ENCODE measurements around the gene SLC3A2. TPM values are rescaled to one million over a fixed set of nuclear protein-coding genes. Genes with fewer than 3 reads are reported as not detected.
"Not testable (repeated sequence)": the region's sequence is repeated elsewhere in the genome, so short reads cannot be mapped to it uniquely, and the experiment has no call there.

The SLC3A2 gene
- total and polyA plus RNA-seq, 4 donors, result 34.3 to 59.5 (median 51.0) TPM

GRCh38 chr11:62933285-62933684 lies 52.6 kb downstream of the SLC3A2 start:
- H3K27me3 ChIP-seq (ENCODE audit: control insufficient read depth in 4 of 4, insufficient read depth in 4 of 4, low read length in 3 of 4), result peaks cover 0 to 3% (median 0%) of the 10 kb centered on the region in 4 donors
- TF ChIP-seq EGR1 (IDR thresholded peaks at IDR 0.05; ENCODE audit: low read depth in 2 of 2) (no peak), SP1 (IDR thresholded peaks at IDR 0.05) (no peak), HNF4G (IDR thresholded peaks at IDR 0.05) (no peak), HNF4A (conservative IDR thresholded peaks at IDR 0.05) (no peak), RAD21 (IDR thresholded peaks at IDR 0.05) (no peak), YY1 (IDR thresholded peaks at IDR 0.05) (no peak)
- DNase-seq (ENCODE audit: low spot score), result no peak
- no peak overlapping the region for H3K4me3 ChIP-seq (ENCODE audit: low read depth in 1 of 3, low read length in 3 of 3)
- H3K9ac ChIP-seq (ENCODE audit: low read depth in 1 of 2, low read length in 2 of 2), result no peak overlapping the region
- no peaks in the 10 kb centered on the region for H3K9me3 ChIP-seq (ENCODE audit: control insufficient read depth in 4 of 4, low read length in 3 of 4)
- H3K27ac ChIP-seq (ENCODE audit: low read depth in 1 of 2, low read length in 2 of 2), result no peak overlapping the region
- H3K36me3 ChIP-seq (ENCODE audit: control insufficient read depth in 4 of 4, insufficient read depth in 3 of 4, low read depth in 1 of 4, low read length in 3 of 4), result no peaks in the 10 kb centered on the region
- WGBS, result 77% methylated on average over 13 of the region's 13 CpGs
- no peaks in the 10 kb centered on the region for H3K4me1 ChIP-seq (ENCODE audit: control insufficient read depth in 4 of 4, insufficient read depth in 4 of 4, low read length in 3 of 4)

- H3K27ac ChIP-seq (ENCODE audit: low read depth in 1 of 2, low read length in 2 of 2), result no peak overlapping the region
- WGBS, result 91% methylated on average over 5 of the region's 5 CpGs
- TF ChIP-seq SP1 (IDR thresholded peaks at IDR 0.05), result no peak
- TF ChIP-seq CTCF (IDR thresholded peaks at IDR 0.05; ENCODE audit: low read depth, low read length, missing input control), result no peak
- no peak for TF ChIP-seq EGR1 (IDR thresholded peaks at IDR 0.05; ENCODE audit: low read depth in 2 of 2)
- TF ChIP-seq JUND (IDR thresholded peaks at IDR 0.05), result no peak
- TF ChIP-seq YY1 (IDR thresholded peaks at IDR 0.05), result no peak
- TF ChIP-seq RXRA (IDR thresholded peaks at IDR 0.05), result no peak
- no peak for TF ChIP-seq RAD21 (IDR thresholded peaks at IDR 0.05)
- TF ChIP-seq TAF1 (conservative IDR thresholded peaks at IDR 0.05), result no peak
- TF ChIP-seq GABPA (IDR thresholded peaks at IDR 0.05 in 1 of 2, conservative IDR thresholded peaks at IDR 0.05 in 1 of 2), result no peak
- TF ChIP-seq HNF4G (IDR thresholded peaks at IDR 0.05), result no peak
- TF ChIP-seq MAX (IDR thresholded peaks at IDR 0.05), result no peak
- TF ChIP-seq HNF4A (conservative IDR thresholded peaks at IDR 0.05), result no peak
- no peak for TF ChIP-seq FOXA1 (IDR thresholded peaks at IDR 0.05)
- TF ChIP-seq FOXA2 (IDR thresholded peaks at IDR 0.05), result no peak
These were observed 53.2 kb downstream of the SLC3A2 start for GRCh38 chr11:62933750-62934495.

GRCh38 chr11:62934496-62934785 lies 53.7 kb downstream of the SLC3A2 start:
- H3K9me3 ChIP-seq (ENCODE audit: control insufficient read depth in 4 of 4, low read length in 3 of 4), result no peaks in the 10 kb centered on the region
- 60% methylated on average over 1 of the region's 1 CpG for WGBS
- H3K27ac ChIP-seq (ENCODE audit: low read depth in 1 of 2, low read length in 2 of 2), result no peak overlapping the region
- no peak for DNase-seq (ENCODE audit: low spot score)
- H3K4me1 ChIP-seq (ENCODE audit: control insufficient read depth in 4 of 4, insufficient read depth in 4 of 4, low read length in 3 of 4), result no peaks in the 10 kb centered on the region
- H3K27me3 ChIP-seq (ENCODE audit: control insufficient read depth in 4 of 4, insufficient read depth in 4 of 4, low read length in 3 of 4), result no peaks in the 10 kb centered on the region
- no peaks in the 10 kb centered on the region for H3K36me3 ChIP-seq (ENCODE audit: control insufficient read depth in 4 of 4, insufficient read depth in 3 of 4, low read depth in 1 of 4, low read length in 3 of 4)
- TF ChIP-seq ATF3 (IDR thresholded peaks at IDR 0.05) (no peak), FOXA1 (IDR thresholded peaks at IDR 0.05) (no peak), SP1 (IDR thresholded peaks at IDR 0.05) (no peak), MAX (IDR thresholded peaks at IDR 0.05) (no peak), ZBTB33 (IDR thresholded peaks at IDR 0.05) (no peak)
- H3K4me3 ChIP-seq (ENCODE audit: low read depth in 1 of 3, low read length in 3 of 3), result no peak overlapping the region
- H3K9ac ChIP-seq (ENCODE audit: low read depth in 1 of 2, low read length in 2 of 2), result no peak overlapping the region

More at GRCh38 chr11:62933750-62934495, 53.2 kb downstream of the SLC3A2 start:
- H3K9ac ChIP-seq (ENCODE audit: low read depth in 1 of 2, low read length in 2 of 2), result no peak overlapping the region
- H3K4me1 ChIP-seq (ENCODE audit: control insufficient read depth in 4 of 4, insufficient read depth in 4 of 4, low read length in 3 of 4), result no peaks in the 10 kb centered on the region
- H3K36me3 ChIP-seq (ENCODE audit: control insufficient read depth in 4 of 4, insufficient read depth in 3 of 4, low read depth in 1 of 4, low read length in 3 of 4), result no peaks in the 10 kb centered on the region
- H3K9me3 ChIP-seq (ENCODE audit: control insufficient read depth in 4 of 4, low read length in 3 of 4), result no peaks in the 10 kb centered on the region
- no peak overlapping the region for H3K4me3 ChIP-seq (ENCODE audit: low read depth in 1 of 3, low read length in 3 of 3)
- no peak for DNase-seq (ENCODE audit: low spot score)
- no peaks in the 10 kb centered on the region for H3K27me3 ChIP-seq (ENCODE audit: control insufficient read depth in 4 of 4, insufficient read depth in 4 of 4, low read length in 3 of 4)

GRCh38 chr11:62937528-62937927 lies 56.8 kb downstream of the SLC3A2 start:
- WGBS, result 79% methylated on average over 2 of the region's 2 CpGs
- not testable (repeated sequence) for H3K9me3 ChIP-seq (ENCODE audit: control insufficient read depth in 4 of 4, low read length in 3 of 4); H3K36me3 ChIP-seq (ENCODE audit: control insufficient read depth in 4 of 4, insufficient read depth in 3 of 4, low read depth in 1 of 4, low read length in 3 of 4); H3K4me1 ChIP-seq (ENCODE audit: control insufficient read depth in 4 of 4, insufficient read depth in 4 of 4, low read length in 3 of 4); H3K27ac ChIP-seq (ENCODE audit: low read depth in 1 of 2, low read length in 2 of 2); DNase-seq (ENCODE audit: low spot score); H3K9ac ChIP-seq (ENCODE audit: low read depth in 1 of 2, low read length in 2 of 2); H3K27me3 ChIP-seq (ENCODE audit: control insufficient read depth in 4 of 4, insufficient read depth in 4 of 4, low read length in 3 of 4); H3K4me3 ChIP-seq (ENCODE audit: low read depth in 1 of 3, low read length in 3 of 3)
